Activated T-cell treated with anti-CD3 and anti-CD28 coated beads for 1 hour (primary cell): ENCODE data around the gene CYP4F3.
"Not testable (repeated sequence)": the region's sequence is repeated elsewhere in the genome, so short reads cannot be mapped to it uniquely, and the experiment has no call there.

Experiments
- DNase-seq: peaks from one replicate; pipeline ENCODE4 v3.0.0-alpha.2; 2020; ENCODE audit warnings: low read depth

CYP4F3 gene

GRCh38 chr19:15671237-15671821 lies 30.6 kb downstream of the CYP4F3 start:
- DNase-seq: no peak

DNA sequence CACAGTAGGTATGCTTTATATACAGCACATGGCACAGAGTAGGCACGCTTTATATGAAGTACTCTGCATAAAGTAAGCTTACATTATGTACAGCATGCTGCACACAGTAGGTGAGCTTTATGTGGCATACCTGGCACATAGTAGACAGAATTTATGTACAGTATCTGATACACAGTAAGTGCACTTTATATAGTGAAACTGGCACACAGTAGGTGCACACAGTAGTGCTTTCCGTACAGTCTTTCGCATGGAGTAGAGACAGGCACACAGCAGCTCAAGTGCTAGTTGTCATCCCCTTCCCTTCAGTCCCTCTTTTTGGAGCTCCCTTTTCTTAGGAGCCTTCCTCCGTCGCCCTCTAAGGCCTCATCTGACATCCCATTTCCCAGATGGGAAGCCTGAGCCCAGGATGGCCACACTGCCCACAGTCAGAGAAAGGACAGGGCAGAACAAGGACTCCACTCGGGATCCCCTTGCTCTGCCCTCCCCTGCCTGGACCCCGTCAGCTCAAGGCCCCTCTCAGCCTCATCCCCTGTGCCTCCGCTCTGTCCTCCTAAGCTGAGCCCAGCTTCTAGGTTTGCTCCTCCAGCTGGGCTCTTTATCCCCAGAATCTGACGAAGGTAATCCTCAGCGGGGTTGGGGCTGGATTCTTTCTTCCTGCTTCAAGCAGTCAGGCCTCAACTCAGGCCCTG lies 31.3 kb downstream of the CYP4F3 start:
- no peak for DNase-seq

DNA sequence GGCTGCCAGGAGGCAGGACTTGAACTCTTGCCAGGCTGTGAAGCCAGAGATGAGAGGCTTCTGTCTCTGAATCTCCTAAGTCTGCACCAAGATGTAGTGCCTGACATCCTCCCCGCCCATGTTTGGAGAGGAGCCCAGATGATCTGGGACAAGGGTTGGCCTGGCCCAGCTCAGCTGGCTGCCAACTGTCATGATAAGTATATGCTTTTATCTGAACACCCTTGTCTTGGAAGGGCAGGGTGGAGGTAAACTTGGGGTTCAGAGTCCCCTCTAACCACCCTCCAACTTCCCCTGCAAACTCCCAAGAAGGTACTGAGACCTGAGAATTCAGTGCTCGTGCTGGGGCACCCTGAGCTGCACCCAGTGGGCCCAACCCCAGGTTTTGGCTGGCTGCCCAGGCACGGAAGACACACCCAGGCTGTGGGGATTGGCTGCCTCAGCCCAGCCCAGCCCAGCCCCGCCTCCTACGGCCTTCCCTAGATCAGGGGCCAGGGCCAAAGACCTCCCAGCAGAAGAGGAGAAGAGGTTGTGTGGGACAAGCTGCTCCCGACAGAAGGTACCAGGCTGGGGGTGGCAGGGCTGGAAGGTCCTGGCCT lies 32.0 kb downstream of the CYP4F3 start, which contains the start of gene CYP4F12:
Gene CYP4F12, plus strand, starts transcription at position 508 of the 596 bp plus-strand sequence. CDS start 443 bp downstream, outside the sequence.
- peak; percentile 12 for DNase-seq

GRCh38 chr19:15673176-15673654 lies 32.5 kb downstream of the CYP4F3 start:
- DNase-seq: no peak

DNA sequence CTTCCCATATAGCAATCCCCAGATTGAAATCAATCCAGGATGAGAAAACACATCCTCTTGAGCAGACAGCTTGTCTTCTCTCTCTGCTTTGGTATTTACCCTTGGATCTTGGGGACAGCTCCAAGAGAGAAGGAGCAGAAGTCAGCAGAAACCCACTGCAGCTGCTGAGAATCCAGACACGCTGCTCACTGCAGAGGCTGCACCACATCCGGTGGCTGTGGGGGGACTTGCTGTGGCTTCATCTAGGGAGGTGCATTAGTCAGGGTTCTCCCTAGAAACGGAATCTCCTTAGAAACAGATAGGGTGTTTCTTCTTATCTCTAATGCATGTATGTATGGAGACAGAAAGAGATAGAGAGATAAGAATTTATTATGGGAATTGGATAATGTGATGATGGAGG lies 34.9 kb downstream of the CYP4F3 start:
- DNase-seq: no peak

- no peak for DNase-seq
Observed at GRCh38 chr19:15679089-15679488, 38.4 kb downstream of the CYP4F3 start.

DNA sequence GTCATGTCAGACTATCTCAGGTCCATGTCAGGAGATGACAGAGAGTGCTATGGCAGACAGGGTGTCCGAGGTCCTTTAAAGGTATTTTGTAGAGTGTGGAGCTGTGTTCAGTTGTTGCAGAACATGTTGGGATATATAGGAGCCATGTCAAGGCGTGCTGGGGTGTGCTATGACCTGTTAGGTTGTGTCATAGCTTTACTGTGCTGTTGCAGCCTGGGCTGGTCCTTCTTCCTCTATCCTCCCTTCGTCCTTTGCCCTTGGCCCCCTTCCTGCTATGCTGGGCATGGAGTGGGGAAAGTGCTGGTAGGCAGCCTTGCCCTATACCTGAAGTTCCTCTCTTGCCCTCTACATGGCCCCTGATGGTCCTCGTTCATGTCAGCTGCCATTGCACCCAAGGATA lies 39.2 kb downstream of the CYP4F3 start:
- DNase-seq: not testable (repeated sequence)

- no peak for DNase-seq
Observed at GRCh38 chr19:15680478-15681322, 40.0 kb downstream of the CYP4F3 start.

DNA sequence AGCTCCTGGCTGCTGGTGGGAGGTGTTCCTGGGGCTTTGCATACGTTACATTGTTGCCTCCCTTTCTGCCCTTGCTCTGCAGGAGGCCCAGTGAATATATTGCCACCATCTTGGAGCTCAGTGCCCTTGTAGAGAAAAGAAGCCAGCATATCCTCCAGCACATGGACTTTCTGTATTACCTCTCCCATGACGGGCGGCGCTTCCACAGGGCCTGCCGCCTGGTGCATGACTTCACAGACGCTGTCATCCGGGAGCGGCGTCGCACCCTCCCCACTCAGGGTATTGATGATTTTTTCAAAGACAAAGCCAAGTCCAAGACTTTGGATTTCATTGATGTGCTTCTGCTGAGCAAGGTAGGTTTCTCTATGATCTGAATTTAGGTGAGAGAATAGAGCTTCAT lies 42.7 kb downstream of the CYP4F3 start:
- DNase-seq: no peak

- no peak for DNase-seq
Observed at GRCh38 chr19:15684828-15685227, 44.1 kb downstream of the CYP4F3 start.

- no peak for DNase-seq
Observed at GRCh38 chr19:15696654-15697194, 56.0 kb downstream of the CYP4F3 start.

DNA sequence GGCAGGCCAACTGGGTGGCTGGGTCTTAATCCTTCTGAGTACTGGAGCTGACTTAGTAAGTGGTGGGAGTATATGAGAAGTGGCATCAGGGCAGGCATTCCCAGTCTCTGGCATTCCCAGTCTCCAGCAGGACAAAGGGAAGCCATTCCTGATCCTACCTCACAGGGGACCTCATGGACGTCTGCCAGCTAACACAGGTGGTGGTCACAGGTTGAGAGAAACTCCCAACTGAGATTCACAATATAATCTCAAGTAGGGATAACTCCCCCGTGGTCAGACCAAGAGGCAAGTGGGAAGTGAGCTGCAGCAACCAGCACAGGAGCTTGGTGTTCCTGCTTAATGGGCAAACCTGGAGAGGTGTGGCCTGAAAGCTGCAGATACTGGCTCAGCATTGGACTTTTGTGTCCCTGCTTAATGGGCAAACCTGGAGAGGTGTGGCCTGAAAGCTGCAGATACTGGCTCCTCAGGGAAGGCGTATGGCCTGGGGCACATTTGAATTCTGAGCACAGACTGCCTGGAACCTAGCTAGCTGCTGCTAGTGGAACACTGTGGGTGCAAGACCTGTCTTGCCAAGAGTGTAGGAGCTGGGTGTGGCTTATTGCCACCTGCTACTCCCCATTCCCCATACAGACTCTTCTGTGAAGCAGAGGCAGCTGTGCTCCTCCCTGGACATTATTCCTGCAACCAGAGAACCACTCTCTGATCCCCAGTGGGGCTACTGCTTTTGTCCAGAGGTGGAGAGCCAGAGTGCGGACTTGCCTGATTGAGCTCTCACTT lies 61.2 kb downstream of the CYP4F3 start:
- DNase-seq: no peak

GRCh38 chr19:15702534-15702930 lies 61.8 kb downstream of the CYP4F3 start:
- DNase-seq: no peak
